OCI-M2 (cell line): Measurements from ENCODE around the gene KMT2C.

Experiments used
- DNase-seq: peaks from one replicate; lab custom pipeline; 2025; ENCODE audit not compliant: unreplicated experiment; lab: John Stamatoyannopoulos, UW

Gene KMT2C

DNA sequence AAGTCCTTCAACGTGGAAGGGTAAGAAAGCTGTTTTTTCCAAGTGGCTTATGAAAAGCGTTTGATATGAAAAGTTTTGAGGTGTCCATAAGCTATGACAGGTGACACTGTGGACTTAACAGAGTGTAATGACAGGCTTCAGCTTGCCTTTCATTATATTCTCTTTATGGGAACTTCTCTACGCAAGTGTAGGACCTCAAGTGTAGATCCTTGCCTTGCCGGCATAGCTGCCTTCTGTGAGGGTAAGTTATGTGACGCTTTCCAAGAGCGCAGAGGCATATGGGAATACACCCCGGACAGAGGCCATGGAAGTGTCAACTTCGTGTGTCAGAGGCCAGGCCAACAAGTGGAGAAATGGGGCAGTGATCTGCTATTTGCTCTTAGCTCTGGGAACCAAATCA is 318.4 kb downstream of the KMT2C start:
- no peak for DNase-seq

DNA sequence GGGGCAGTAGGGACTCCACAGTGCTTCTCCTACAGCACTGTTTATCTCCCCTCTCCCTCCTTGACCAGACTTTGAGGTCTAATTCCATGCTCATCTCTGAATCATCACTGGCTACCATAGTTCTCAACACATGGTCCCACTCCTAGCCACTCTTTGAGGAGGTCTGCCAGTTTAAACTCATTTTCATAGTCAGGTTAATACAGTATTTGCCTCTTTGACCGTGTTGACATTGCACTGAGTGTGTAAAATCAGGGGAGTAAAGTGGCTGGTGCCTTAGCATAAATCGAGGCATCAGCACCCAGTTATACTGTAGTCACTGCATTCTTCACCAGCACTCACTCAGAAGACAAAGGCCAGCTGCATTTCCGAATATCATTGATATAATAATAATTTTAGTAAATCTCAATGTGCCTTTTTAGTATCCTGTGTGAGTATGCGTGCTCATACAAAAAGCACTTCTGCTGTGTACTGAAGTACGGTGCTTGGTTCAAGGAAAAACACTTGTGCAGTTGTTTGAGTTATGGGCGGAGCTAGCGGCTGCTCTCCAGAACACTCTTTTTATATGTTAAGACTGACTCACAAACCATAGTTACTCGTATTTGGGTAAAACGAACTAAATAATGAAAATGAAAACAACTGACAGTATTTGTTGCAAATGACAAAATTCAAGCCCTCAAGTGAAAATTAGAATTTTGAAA is 320.6 kb downstream of the KMT2C start:
- no peak for DNase-seq

DNA sequence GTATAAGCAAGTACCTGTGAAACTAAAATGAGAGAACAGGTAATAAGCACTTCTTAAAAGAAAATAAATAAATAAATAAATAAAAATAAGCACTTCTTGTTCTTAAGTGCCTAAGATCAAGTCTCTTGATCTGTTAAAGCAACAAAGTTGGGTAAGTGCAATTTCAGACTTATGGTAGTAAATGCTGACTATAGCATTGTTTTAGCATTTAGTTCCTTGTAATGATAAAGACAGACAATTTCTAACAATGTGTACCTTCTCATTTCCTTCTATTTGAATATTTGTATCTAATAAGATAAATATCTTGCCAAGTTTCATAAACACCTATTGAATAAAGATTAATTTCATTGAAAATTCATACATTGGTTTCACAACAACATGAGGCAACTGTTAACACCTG is 323.0 kb downstream of the KMT2C start:
- DNase-seq: no peak

DNA sequence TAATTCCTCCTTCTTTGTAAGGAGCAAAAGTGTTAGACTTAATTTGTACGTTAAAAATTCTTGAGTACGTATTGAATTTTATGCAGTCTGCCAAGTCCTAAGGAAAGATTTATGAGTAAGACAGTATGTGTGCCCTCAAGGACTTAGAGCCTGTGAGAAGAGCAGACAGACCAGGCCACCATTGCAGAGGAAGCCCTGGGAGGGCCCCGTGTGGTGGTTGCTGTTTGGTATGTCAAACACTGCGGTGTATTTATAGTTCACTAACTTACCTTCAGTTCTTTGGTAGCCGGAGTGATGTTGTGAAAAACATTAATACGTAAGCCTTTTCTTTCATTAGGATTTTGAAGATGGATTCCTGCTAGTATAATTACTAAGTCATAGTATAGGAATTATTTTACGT is 327.4 kb downstream of the KMT2C start:
- no peak for DNase-seq

DNA sequence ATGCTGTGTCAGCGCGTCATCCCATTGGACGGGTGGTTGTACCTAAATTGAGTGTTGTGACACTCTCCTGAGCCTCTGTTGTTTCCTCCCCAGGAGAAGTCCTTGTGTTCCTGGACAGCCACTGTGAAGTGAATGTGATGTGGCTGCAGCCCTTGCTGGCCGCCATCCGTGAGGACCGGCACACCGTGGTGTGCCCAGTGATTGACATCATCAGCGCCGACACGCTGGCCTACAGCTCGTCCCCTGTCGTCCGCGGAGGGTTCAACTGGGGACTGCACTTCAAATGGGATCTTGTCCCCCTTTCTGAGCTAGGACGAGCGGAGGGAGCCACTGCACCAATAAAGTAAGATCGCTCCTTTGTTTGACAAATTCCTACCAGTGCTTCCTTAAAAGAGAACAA is 327.9 kb downstream of the KMT2C start:
- no peak for DNase-seq

DNA sequence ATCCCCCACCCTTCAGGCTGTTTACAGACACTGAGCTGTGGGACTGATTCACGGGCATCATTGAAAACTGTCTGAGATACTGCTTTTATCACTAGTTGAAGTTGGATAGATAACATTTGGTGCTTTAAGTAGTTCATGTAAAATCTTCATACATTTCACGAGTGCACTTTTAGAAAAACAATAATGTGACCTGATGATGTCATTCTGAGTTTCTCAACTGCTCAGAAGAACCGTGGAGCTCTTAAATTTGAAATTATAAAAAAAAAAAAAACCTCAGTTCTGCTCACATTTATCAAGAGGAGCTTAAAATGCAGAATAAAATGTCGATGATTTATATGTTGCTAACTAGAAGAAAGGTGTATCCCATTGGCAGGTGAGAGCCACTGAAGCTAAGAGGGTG is 328.8 kb downstream of the KMT2C start:
- DNase-seq: no peak

DNA sequence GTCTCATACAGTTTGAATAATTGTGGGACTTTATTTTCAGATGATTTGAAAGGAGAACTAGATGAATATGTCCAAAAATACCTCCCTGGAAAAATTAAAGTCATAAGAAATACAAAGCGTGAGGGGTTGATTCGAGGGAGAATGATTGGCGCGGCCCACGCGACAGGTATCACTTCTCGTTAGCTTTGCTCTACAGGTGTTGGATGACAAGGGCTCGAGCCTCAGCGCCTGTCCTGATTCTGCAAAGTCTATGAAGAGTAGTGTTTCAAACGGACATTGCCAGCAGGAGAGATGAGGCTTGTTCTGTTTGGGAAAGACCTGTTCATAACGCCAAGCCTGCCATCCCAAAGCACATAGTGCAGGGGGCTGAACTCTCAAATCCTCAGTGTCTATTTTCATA is 330.6 kb downstream of the KMT2C start:
- no peak for DNase-seq

DNA sequence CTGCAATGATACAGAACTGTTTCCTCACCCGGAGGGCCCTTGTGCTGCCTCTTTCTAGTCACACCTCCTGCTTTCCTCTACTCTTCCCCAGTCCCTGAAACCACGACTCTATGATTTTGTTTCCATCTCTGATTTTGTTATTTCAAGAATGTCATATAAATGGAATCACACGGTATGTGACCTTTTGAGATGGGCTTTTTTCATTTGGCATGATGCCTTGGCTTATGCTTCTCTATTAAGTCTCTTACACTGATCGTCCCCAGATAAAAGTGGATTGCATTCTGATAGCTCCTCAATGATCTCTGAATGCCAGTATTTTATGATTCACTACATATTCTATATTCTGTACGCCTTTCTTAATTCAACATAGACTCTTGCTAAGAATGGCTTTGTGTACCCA is 332.1 kb downstream of the KMT2C start:
- no peak for DNase-seq

DNA sequence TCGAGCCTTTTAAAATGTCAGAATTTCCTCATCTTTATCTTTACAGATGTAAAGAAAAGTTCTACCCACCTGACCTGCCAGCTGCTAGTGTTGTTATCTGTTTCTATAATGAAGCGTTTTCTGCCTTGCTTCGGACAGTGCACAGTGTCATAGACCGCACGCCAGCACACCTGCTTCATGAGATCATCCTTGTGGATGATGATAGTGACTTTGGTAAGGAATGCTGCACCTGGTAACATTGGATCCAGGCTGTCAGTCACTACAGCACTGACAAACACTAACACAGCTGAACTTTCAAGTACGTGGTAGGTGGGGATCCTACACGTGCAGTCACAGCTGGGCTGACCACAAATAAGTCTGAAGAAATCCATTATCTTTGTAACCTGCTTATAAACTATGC is 332.7 kb downstream of the KMT2C start:
- DNase-seq: no peak

DNA sequence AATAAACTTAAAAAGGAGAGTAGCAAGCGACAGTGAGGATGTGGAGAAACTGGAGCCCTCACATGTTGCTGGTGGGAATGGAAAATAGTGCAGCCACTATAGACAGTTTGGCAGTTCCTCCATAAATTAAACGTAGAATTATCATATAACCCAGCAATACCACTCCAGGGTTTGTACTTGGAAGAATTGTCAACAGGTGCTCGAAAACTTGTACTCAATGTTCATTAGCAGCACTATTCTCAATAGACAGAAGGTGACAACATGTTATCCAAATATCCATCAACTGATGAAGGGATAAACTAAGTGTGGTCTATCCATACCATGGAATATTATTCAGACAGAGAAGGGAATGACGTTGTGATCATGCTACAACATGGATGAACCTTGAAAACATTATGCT is 338.5 kb downstream of the KMT2C start:
- DNase-seq: no peak

DNA sequence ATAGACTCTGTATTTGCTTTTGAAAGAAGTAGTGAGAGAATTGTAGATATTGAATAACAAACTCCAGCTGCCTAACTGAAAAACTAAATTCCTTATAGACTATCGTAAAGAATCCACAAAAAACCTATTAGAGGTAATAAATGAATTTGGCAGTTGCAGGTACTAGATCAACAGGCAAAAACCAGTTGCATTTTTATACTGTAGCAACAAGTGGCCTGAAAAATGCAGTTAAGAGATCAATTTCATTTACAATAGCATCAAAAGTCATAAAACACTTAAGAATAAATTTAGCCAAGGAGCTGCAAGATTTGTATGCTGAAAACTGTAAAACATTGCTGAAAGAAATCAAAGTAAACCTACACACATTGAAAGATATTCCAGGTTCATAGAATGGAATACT is 340.0 kb downstream of the KMT2C start:
- no peak for DNase-seq

DNA sequence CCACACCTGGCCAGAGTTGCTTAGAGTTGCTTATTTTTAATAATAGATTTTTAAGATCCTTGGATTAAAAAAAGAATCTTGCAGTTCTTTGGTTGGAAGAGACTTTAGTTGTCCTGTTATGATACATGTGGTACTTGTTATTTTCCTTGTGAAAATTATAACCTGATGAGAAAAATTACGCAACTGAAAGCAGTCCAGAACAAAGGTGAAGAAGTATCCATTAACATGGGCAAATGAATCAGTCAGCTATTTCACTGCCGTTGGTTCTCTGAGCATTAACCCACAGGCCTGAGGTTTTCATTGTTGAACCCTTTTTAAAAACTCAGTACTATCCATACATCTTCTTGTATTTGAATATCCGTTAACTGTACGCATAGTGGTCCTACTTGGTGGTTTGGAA is 342.1 kb downstream of the KMT2C start:
- no peak for DNase-seq

DNA sequence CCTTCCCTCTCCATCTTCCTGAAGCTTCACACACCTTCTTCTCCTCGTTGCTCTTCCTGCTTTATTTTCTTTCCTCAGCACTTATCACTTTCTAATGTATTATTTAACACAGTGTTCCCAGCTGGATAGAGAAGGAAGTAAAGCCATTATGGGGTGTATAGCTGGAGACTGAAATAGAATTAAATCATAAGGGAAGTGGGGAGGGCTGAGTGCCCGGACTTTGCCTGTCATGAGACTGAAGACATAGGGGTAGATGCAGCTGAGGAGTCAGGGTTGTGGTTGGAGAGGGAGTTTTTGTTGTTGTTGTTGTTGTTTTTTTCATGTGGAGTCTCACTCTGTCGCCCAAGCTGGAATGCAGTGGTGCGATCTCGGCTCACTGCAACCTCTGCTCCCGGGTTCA is 345.1 kb downstream of the KMT2C start:
- no peak for DNase-seq

DNA sequence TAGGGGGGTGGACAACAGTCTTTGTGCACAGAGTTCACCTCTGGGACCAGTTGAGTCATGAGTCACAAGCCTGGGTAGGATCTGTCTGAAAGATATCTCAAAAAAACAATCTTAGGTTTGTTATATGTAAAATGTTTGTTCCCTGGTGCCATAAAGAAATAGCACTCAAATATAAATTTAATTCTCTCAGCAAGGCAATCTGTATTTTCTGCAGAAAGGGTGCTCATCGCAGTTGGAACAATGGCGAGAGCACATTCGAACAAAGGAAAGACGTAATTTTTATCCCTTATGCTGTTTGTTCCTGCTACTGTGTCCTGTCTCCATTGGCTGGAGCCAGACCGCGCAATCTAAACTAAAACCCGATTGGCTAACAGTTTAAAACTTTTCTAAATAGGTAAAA is 346.6 kb downstream of the KMT2C start:
- no peak for DNase-seq

DNA sequence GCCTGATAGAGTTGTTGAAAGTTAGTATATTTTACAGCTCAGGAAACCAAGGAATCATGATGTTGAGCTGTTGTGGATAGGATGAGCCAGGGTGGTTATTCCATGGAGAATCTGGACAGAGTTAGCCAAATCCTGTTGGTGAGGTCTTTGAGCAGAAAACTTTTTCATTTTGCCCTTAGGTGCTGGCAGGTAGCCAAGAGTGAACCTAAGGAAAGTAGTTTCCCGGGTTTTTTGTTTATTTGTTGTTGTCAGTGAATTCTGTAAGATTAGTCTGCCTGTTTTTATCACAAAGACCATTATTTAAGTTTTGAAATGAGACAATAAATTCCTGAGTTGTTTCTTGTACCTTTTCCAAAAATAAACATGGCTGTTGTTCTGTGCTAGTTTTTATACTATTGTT is 349.3 kb downstream of the KMT2C start:
- DNase-seq: no peak

DNA sequence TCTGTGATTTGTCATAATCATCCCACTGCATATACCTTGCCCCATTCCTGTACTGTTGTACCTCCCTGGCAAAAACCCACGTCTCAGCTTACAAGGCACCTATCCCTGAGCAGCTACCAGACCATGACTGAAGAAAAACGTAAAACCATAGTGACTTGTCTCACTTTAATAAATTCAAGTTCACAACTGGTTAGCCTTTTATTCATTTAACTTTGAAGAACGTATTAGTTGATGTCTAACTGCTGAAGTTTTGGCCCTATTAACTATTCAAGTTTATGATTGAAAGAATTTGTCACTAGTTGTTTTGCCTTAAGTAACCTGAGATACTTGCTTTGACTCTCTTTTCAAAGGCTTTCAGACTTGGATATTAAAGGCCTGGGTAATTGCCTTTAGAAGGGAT is 350.7 kb downstream of the KMT2C start:
- no peak for DNase-seq
